ENCODE results near the gene DYNC1H1. TPM values are rescaled to one million over a fixed set of nuclear protein-coding genes. Genes with fewer than 3 reads are reported as not detected.
"Not testable (repeated sequence)": the region's sequence is repeated elsewhere in the genome, so short reads cannot be mapped to it uniquely, and the experiment has no call there.

The DYNC1H1 gene
- total RNA-seq, 1 donor from 2014 or later: 496 TPM

DNA sequence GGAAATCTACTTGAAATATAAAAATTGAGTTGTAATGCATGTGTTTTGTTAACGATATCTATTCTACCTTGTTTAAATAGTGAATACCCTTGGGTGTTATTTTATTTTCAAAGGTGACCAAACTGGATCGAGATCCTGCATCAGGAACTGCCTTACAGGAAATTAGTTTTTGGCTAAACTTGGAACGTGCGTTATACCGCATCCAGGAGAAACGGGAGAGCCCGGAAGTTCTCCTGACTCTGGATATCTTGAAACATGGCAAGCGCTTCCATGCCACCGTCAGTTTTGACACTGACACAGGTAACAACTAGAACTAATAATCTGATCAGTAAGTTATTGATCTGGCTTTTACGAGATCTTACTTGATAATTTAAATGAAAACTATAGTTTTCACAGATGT lies 15.9 kb downstream of the DYNC1H1 start:
- intact Hi-C loops (cut with DNase I): no loop called here
- DNase-seq (ENCODE audit: low spot score) (no peak), ATAC-seq (no peak)

DNA sequence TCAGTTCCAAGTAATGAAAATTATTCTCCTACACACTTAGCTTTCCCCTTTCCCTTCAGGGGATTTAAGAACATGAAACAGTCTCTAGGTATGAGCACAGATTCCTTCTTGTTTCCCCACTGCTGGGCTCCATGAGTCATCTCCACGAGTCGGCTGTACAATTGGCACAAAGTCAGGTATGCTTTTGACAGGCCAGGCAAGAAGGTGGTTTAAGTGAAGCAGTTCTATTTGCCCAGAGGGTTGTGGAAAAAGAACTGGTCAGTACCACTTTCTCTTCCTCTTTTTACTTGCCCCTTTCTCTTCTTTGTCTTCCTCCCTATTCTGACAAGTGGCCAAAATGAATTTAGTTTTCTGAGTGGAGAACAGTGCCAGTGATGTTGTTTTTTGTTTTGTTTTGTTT lies 16.3 kb downstream of the DYNC1H1 start:
- no peak for DNase-seq (ENCODE audit: low spot score)
- intact Hi-C loops (cut with DNase I): no loop called here
- peak; percentile 72 for ATAC-seq

DNA sequence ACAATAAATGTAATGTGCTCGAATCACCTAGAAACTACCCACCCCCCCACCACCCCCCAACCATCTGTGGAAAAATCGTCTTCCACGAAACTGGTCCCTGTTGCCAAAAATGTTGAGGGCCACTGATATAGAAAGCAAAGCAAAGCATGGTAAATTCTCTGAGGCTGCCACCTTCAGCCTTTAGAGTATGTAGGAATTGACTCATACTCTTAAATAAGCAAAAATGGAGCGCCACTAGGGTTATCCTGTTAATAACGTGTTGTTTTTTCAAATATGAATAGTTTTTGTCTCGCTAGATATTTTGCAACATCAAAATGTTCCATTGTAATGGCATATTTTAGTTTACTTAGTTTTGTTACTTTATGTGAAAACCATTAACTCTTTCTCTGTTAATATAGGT lies 18.2 kb downstream of the DYNC1H1 start:
- ATAC-seq (no peak), DNase-seq (ENCODE audit: low spot score) (no peak)
- intact Hi-C loops (cut with DNase I): no loop called here

DNA sequence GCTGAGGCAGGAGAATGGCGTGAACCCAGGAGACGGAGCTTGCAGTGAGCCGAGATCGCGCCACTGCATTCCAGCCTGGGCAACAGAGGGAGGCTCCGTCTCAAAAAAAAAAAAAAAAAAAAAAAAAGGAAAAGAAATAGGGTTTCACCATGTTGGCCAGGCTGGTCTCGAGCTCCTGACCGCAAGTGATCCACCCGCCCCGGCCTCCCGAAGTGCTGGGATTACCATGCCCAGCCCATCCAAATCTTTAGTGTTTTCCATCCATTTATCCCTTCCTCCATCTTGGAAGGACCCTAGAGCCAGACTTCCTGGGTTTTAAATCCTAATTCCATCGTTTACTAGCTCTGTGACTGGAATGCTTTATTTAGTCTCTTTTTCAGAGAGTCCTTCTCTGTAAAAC lies 20.5 kb downstream of the DYNC1H1 start:
- DNase-seq (ENCODE audit: low spot score); ATAC-seq; intact Hi-C loops (cut with DNase I): not testable (repeated sequence)

DNA sequence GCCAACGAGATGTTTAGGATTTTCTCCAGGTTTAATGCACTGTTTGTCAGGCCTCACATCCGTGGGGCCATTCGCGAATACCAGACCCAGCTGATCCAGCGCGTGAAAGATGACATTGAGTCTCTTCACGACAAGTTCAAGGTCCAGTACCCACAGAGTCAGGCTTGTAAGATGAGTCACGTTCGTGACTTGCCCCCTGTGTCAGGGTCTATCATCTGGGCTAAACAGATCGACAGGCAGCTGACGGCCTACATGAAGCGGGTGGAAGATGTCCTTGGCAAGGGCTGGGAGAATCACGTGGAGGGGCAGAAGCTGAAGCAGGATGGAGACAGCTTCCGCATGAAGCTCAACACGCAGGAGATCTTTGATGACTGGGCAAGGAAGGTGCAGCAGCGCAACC lies 21.6 kb downstream of the DYNC1H1 start:
- intact Hi-C loops (cut with DNase I): no loop called here
- DNase-seq (ENCODE audit: low spot score) (no peak), ATAC-seq (no peak)

DNA sequence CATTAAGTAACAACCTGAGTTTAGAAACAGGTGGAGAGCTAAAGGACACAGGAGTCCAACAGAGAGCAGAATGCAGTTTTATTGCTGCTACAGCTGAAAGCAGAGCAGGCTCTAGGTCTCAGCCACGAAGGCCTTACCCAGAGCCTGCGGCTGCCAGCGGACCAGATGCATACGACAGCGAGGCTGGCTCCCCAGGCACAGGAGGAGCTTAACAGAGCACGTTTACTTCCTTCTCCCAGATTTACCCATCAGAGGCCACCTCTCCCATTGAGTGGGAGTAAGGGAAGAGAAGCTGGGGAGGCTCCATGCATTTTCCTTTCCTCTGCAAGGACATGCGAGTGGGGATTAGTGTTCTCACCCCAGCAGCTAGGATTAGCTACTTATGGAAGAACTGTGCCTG lies 22.6 kb downstream of the DYNC1H1 start:
- ATAC-seq (no peak), DNase-seq (ENCODE audit: low spot score) (no peak)
- intact Hi-C loops (cut with DNase I): no loop called here

DNA sequence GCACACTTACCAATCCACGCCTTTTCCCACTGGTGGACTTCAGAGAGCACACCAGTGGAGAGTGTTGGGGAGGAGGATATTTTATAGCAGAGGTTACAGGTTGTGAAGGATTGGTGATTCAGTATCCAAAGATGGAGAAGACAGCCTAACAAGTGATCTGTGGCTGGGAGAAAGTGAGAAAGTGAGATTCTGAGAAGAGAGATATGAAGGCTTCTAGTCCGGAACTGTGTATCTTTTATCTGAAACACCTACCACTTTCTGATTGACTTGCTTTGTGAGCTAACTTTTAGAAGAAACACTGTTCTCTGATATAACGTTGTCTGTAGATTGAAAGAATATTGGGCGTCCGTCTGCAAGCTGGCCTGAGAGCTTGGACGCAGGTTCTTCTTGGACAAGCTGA lies 24.0 kb downstream of the DYNC1H1 start:
- ATAC-seq (no peak), DNase-seq (ENCODE audit: low spot score) (no peak)
- intact Hi-C loops (cut with DNase I): no loop called here

DNA sequence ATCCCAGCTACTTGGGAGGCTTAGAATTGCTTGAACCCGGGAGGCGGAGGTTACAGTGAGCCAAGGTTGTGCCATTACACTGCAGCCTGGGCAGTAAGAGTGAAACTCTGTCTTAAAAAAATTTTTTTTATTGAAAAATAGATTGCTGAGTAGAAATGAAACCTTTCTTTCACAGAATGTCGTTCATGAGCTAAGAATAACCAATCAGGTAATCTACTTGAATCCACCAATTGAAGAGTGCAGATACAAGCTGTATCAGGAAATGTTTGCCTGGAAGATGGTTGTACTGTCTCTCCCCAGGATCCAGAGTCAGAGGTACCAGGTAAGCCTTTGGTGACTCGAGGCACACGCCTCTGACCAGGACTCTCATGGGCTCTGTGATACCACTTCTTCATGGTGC lies 27.0 kb downstream of the DYNC1H1 start:
- intact Hi-C loops (cut with DNase I): no loop called here
- no peak for DNase-seq (ENCODE audit: low spot score)
- no peak for ATAC-seq

DNA sequence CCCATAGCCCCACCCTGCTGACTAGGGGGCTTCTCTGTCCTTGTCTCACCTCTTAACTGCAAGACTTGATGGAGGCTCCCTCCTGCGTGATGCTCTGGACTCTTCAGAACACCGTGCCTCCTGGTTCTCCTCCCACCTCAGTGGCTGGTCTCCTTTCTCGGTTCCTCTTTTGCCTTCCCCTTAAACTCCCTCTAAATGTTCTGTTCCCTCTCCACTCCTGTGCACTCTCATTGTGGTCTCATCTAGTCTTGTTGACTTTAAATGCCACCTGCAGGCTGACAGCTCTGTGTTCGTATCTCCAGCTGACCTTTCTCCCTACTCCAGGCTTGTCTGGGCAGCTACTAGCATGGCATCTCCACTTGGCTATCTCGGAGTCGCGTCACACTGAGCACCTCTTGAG lies 28.3 kb downstream of the DYNC1H1 start:
- no peak for DNase-seq (ENCODE audit: low spot score)
- no peak for ATAC-seq
- intact Hi-C loops (cut with DNase I): no loop called here

DNA sequence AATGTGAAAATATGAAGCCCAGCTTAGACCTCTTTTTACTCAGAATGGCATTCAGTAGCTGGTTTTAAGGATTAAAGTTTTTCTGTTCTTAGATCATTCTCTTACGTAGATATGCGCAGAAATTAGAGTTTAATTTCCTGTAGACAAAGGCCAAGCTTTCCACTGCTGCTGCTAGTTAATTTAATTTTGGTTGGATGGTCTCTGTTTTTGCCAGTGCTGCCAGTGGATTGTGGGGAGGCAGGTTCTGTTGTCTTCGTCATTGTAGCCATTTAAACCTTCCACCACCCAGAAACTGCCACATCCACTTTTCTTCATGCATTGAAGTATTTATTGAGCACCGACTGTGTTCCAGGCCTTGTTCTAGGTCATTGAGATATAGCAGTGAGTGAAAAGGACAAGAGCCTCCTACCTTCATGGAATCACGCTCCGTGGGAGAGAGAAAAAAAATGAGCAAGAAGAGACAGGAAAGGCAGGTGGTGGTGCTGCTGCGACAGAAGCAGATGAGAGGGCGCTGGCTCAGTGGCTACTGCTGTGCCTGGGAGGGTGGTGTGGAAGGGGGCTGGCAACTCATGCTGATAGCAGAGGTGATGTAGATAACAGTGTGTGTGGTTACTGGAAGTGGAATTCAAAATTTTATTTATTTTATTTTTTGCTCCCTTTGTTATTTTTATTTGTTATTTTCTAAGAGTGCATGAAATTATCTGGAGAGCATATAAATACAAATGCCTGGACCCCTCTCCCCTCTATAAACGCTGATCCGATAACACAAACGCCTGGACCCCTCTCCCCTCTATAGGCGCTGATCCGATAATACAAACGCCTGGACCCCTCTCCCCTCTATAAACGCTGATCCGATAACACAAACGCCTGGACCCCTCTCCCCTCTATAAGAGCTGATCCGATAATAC lies 33.3 kb downstream of the DYNC1H1 start:
- ATAC-seq (no peak), DNase-seq (ENCODE audit: low spot score) (no peak)

DNA sequence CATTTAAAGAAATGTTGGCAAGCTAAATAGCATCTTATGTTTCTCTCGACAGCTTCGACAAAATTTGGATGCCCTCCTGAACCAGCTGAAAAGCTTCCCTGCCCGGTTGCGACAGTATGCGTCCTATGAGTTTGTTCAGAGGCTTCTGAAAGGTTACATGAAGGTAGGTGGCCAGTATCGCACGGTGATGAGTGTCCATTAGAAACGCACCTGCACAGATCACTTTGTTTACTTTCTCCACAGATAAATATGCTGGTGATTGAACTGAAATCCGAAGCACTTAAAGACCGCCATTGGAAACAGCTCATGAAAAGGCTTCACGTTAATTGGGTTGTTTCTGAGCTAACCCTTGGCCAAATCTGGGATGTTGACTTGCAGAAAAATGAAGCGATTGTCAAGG lies 36.5 kb downstream of the DYNC1H1 start:
- intact Hi-C loops (cut with DNase I): no loop called here
- no peak for DNase-seq (ENCODE audit: low spot score)
- ATAC-seq: no peak

More for the DNA sequence above, 33.3 kb downstream of the DYNC1H1 start:
- intact Hi-C loops (cut with DNase I): no loop called here

DNA sequence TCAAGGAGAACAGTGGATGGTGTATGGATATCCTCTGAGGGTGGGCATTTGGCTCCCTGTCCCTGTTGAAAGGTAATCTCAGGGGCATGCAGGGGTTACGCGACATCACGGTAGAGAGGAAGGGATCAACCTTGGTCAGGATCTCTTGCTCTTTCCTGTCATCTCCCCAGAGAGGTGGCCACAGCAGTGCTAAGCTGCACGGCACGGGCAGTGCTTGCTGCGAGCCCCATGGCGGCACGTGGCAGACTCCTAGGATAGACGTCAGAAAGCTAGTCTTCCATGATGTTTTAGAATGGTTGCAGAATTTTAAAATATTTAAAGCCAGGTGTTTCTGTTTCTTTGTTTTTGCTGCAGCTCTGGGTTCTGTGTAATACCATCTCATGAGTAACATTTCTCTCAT lies 41.0 kb downstream of the DYNC1H1 start:
- intact Hi-C loops (cut with DNase I): no loop called here
- DNase-seq (ENCODE audit: low spot score) (no peak), ATAC-seq (no peak)

DNA sequence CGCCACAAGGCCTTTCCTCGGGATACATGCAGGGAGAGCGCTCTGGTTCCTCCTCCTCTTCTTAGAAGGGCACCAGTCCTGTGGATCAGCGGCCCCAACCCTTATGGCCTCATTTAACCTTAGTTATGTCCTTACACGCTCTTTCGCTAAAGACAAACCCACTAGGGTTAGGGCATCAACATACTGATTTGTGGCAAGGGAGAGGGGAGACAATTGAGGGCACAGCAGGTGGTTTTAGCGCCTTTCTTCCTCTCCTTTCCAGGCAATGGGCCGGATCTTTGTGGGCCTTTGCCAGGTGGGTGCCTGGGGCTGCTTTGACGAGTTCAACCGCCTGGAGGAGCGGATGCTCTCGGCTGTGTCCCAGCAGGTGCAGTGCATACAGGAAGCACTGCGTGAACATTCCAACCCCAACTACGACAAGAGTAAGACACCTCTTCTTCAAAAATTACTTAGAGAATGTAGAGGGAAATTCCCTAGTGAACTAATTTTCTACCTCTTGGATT lies 43.6 kb downstream of the DYNC1H1 start:
- ATAC-seq (no peak), DNase-seq (ENCODE audit: low spot score) (no peak)
- intact Hi-C loops (cut with DNase I): loop anchor here (1.0 kb wide), 1 partner anchor 33 kb away; no protein-coding TSS in a partner anchor

DNA sequence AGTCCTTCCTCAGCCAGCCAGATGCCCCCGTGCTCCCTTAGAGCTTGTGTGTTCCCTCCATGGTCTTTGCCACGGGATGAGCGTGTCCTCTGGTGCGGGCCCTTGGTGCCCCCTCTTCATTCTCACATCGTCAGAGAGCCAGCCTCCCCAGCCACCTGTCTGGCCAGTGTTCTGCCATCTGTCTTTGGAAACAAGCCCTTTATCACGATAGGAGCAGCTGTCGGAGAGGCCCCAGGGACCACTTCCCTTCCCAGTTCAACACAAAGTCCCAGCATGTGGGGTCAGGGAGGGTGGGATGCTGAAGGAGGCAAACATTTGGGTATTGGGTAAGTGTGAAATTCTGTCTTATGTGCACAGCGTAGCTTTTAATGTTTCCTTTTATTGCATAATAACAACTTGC lies 44.5 kb downstream of the DYNC1H1 start:
- ATAC-seq (no peak), DNase-seq (ENCODE audit: low spot score) (no peak)
- intact Hi-C loops (cut with DNase I): no loop called here

DNA sequence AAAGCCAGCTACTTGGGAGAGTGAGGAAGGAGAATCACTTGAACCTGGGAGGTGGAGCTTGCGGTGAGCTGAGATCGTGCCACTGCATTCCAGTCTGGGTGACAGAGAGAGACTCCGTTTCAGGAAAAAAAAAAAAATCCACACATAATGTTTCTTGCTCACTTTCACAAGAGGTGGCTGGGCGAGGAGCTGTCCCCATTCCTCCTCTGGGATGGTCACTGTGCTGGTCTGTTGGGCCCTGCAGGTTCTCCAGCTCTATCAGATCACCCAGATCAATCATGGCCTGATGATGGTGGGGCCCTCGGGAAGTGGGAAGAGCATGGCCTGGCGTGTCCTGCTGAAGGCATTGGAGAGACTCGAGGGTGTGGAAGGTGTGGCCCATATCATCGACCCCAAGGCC lies 47.3 kb downstream of the DYNC1H1 start:
- no peak for ATAC-seq
- intact Hi-C loops (cut with DNase I): no loop called here
- DNase-seq (ENCODE audit: low spot score): no peak

DNA sequence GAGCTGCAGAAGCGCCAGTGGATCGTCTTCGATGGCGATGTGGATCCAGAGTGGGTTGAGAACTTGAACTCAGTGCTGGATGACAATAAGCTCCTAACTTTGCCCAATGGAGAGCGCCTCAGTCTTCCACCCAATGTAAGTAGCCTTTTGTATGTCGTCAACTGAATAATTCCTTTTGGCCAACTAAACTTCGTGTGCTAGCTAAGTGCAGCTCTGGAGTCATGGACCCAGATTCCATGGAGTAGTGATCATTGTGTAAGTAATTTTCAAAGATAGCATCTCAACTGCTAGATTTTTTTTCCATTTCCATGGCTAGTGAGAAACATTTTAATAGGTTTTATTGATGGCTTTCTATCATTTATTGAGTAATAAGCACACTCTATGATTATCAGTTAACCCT lies 48.0 kb downstream of the DYNC1H1 start:
- ATAC-seq (no peak), DNase-seq (ENCODE audit: low spot score) (no peak)
- intact Hi-C loops (cut with DNase I): no loop called here

DNA sequence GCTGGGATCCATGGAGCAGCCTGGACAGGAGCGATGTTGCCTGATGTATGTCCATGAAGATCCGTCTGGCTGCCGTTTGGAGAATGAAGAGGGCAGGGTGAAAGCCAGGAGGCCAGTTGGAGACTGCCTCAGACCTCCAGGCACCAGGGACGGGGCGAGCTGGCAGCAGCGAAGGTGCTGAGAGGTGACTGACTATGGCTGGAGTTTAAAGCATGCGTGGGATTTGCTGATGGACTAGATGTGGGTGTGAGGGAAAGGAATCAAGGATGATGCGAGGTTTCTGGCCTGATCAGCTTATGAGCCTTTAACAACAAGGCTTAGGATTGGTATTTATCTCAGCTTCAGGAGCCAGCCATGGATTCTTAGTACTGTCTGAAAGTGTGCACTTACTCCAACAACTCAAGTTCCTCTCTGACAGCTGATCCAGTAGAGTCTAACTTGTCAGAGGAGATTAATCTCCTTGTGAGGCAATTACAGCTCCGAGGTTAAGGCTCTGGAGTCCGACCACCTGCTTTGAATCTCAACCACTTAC lies 49.4 kb downstream of the DYNC1H1 start:
- ATAC-seq: no peak
- intact Hi-C loops (cut with DNase I): no loop called here
- no peak for DNase-seq (ENCODE audit: low spot score)

DNA sequence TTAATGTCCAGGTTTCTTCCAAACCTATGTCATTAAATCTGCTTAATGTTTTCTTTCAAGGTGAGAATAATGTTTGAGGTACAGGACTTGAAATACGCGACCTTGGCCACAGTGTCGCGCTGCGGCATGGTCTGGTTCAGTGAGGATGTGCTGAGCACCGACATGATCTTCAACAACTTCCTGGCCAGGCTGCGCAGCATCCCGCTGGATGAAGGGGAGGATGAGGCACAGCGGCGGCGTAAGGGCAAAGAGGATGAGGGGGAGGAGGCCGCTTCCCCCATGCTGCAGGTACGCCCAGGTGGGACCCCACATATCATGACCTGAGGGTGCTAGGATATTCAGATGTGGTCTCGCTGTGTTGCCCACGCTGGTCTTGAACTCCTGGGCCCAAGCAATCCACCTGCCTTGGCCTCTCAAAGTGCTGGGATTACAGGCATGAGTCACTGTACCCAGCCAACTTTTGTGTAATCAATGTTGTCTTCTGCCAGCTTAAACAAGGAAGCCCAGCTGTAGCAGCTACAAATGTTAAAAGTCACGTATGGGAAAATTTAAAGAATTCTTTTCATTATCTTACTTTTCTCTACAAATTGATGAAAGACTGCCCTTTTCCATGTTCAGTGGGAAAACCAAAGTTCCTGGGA lies 50.8 kb downstream of the DYNC1H1 start:
- ATAC-seq (no peak), DNase-seq (ENCODE audit: low spot score) (no peak)
- intact Hi-C loops (cut with DNase I): no loop called here

DNA sequence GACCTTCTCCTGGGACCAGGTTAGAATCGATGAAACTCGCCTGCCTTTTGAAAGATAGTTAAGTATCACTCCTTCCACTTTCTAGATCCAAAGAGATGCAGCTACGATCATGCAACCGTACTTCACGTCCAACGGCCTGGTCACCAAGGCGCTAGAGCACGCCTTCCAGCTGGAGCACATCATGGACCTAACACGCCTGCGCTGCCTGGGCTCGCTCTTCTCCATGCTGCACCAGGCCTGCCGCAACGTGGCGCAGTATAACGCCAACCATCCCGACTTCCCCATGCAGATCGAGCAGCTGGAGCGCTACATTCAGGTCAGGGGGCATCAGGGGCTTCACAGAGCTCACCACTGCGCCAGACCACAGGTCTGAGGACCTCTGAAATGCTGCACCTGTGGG lies 51.4 kb downstream of the DYNC1H1 start:
- ATAC-seq (no peak), DNase-seq (ENCODE audit: low spot score) (no peak)
- intact Hi-C loops (cut with DNase I): no loop called here

DNA sequence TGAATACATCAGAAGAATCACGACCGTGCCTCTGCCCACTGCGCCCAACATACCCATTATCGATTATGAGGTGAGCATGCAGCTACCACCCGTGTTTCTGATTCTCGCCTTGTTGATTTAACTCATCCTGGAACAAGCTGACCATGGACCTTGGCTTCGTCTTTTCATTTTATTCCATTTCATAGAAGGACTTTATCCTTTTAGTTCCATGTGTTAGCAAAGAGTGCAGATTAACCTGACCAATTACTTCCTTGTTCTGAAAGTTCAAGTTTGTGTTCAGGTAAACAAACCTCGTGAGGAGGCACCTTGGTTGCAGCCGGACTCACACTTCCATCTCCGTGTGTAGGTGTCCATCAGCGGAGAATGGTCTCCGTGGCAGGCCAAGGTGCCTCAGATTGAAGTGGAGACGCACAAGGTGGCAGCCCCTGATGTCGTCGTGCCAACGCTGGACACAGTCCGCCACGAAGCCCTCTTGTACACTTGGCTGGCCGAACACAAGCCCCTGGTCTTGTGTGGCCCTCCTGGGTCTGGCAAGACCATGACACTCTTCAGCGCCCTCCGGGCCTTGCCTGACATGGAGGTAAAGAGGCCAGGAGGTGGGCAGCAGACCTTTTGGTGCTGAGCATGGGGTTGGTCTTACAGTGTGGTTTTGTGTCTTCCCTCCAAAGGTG lies 52.2 kb downstream of the DYNC1H1 start:
- no peak for DNase-seq (ENCODE audit: low spot score)
- intact Hi-C loops (cut with DNase I): no loop called here
- ATAC-seq: no peak
